HFFc6 (cell line): ENCODE data around the gene UIMC1. TPM values are rescaled to one million over a fixed set of nuclear protein-coding genes. Genes with fewer than 3 reads are reported as not detected.

ENCODE experiments used
- DNase-seq: peaks from one replicate; pipeline ENCODE4 v3.0.0-alpha.2; 2018
- H3K27ac Mint-ChIP-seq: 2 replicates; pipeline ENCODE4 v1.8.0; 2020; ENCODE audit warnings: mild to moderate bottlenecking, mixed read lengths
- H3K27me3 Mint-ChIP-seq: 2 replicates; pipeline ENCODE4 v1.8.0; 2021; ENCODE audit warnings: mild to moderate bottlenecking, moderate library complexity, mixed read lengths; ENCODE audit not compliant: insufficient read depth
- H3K36me3 Mint-ChIP-seq: 2 replicates; pipeline ENCODE4 v1.8.0; 2021; ENCODE audit warnings: low read depth, mixed read lengths
- H3K4me1 Mint-ChIP-seq: 2 replicates; pipeline ENCODE4 v1.8.0; 2020; ENCODE audit warnings: low read depth, mixed read lengths
- H3K4me3 Mint-ChIP-seq: 2 replicates; pipeline ENCODE4 v1.8.0; 2020; ENCODE audit warnings: mild to moderate bottlenecking, moderate library complexity, mixed read lengths
- H3K9me3 Mint-ChIP-seq: 2 replicates; pipeline ENCODE4 v1.8.0; 2020; ENCODE audit warnings: mild to moderate bottlenecking, mixed read lengths
- total RNA-seq, 6 experiments: library from RNA; stranded (reverse); fragmentation: NEBNext Ultra II Directional; extraction: Animal tissue kit (Norgen Biotek cat#: 25700); gene quantifications; 2 replicates in 1 of 6; 3 replicates in 5 of 6; pipeline ENCODE4 v1.2.3, GENCODE V29; 2021
- TF ChIP-seq, protein P1 (sequence below): fragments of 200-600 bp; sonication (generic); IDR thresholded peaks from 2 replicates; pipeline ENCODE4 v1.5.0; 2021; ENCODE audit warnings: antibody characterized with exemption, mild to moderate bottlenecking

The UIMC1 gene
- total RNA-seq, 6 experiments from 2014 or later = 19.8 to 34.4 (median 23.6) TPM

DNA sequence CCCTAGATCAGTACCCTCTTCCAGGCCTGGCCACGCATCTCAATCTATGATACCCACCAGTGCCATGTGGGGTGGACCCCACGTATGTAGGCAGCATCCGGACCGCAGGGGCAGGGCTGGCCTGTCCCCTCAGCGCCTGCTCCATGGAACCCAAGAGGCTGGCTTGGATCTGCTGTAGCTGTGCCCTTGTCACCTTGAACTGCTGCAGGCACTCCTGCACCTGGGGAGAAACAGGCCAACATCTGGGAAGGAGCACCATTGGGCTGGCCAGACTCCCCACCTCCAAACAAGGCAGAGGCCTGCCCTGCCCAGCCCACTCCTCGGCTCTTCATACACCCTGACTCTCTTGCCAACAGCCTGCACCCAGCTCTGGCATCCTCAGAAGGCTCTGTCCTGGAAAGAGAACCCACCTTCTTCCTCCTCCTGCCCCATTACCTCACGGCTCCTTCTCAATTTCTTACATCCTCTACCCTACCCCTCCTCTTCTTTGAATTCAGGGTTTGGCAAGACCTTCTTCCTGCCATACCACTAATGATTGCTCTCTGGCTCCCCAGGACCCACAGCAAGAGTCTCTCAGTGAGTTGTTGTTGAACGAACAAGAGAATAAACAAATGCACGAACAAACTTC is 115.1 kb downstream of the UIMC1 start:
- H3K4me1 Mint-ChIP-seq = no peaks in the 10 kb centered on the region
- H3K27me3 Mint-ChIP-seq = peaks cover 54% of the 10 kb centered on the region
- no peak for DNase-seq

GRCh38 chr5:176890455-176891330 is 115.9 kb downstream of the UIMC1 start:
- H3K27me3 Mint-ChIP-seq = peaks cover 55% of the 10 kb centered on the region
- no peaks in the 10 kb centered on the region for H3K9me3 Mint-ChIP-seq
- no peaks in the 10 kb centered on the region for H3K36me3 Mint-ChIP-seq
- no peak overlapping the region for H3K27ac Mint-ChIP-seq
- H3K4me3 Mint-ChIP-seq = no peak overlapping the region
- no peaks in the 10 kb centered on the region for H3K4me1 Mint-ChIP-seq
- TF ChIP-seq, protein P1, sequence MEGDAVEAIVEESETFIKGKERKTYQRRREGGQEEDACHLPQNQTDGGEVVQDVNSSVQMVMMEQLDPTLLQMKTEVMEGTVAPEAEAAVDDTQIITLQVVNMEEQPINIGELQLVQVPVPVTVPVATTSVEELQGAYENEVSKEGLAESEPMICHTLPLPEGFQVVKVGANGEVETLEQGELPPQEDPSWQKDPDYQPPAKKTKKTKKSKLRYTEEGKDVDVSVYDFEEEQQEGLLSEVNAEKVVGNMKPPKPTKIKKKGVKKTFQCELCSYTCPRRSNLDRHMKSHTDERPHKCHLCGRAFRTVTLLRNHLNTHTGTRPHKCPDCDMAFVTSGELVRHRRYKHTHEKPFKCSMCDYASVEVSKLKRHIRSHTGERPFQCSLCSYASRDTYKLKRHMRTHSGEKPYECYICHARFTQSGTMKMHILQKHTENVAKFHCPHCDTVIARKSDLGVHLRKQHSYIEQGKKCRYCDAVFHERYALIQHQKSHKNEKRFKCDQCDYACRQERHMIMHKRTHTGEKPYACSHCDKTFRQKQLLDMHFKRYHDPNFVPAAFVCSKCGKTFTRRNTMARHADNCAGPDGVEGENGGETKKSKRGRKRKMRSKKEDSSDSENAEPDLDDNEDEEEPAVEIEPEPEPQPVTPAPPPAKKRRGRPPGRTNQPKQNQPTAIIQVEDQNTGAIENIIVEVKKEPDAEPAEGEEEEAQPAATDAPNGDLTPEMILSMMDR = no peak
- DNase-seq = no peak

More for the DNA sequence above, 115.1 kb downstream of the UIMC1 start:
- TF ChIP-seq, protein P1 = no peak
- Mint-ChIP-seq H3K9me3 (no peaks in the 10 kb centered on the region), H3K36me3 (no peaks in the 10 kb centered on the region), H3K27ac (no peak overlapping the region), H3K4me3 (no peak overlapping the region)

DNA sequence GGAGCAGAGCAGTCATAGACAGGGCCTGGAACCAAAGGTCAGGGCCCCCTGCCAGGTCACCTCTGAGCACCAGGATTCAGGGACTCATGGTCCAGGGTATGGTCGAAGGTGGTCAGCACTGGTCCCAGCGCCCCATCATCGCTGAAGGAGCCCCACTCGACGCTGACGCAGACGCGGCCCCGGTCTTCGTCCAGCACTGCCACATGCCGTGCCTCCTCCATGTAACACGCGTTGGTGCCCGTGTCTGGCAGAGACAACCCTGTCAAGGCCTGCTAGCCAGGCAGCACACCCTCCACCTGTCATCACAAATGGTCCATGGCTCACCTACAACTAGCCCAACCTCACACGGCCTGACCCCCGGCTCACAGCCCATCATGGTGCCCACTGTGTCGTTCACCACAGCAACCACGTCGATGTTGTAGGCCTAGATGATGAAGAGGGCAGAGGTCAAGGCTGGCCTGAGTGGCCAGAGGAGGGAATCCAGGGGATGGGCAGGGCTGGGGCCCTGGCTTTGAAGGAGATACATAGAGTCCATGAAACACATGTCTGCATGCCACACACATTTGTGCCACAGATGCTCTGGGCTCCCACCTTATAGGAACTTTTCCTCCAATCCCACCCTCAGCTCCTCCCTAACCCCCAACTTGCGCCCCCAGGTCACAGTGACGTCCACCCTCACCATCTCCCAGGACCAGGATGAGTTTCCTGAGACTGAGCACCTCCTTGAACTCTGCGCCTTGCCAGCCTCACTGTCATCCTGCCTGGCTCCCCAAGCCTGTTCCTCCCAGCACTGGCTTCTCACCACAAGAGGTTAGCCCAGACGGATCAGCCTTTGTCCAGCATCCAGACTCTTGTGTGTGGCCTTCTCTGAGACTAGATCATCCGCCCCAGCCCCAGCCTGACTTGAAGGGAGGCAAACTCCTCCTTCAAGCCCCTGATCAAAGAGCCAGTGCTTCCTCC is 117.0 kb downstream of the UIMC1 start:
- H3K4me1 Mint-ChIP-seq = no peaks in the 10 kb centered on the region
- no peak overlapping the region for H3K4me3 Mint-ChIP-seq
- H3K9me3 Mint-ChIP-seq = no peaks in the 10 kb centered on the region
- no peaks in the 10 kb centered on the region for H3K36me3 Mint-ChIP-seq
- TF ChIP-seq, protein P1 = no peak
- DNase-seq = no peak
- H3K27me3 Mint-ChIP-seq = peaks cover 56% of the 10 kb centered on the region
- H3K27ac Mint-ChIP-seq = no peak overlapping the region

DNA sequence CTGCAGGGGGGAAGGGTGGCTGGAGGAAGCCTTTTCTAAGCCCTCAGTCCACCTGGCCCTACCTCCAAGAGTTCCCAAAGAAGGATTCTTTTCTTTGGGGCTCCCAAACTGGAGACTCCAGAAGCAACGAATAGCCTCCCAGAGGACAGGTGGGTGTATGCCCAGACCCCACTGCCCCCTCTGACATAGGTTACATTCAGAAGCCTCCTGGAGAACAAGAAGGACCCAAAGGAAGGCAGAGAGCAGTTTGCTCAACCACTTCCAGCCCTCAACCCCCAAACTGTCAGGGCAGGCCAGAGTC is 117.8 kb downstream of the UIMC1 start:
- Mint-ChIP-seq H3K36me3 (no peaks in the 10 kb centered on the region), H3K27me3 (peaks cover 56% of the 10 kb centered on the region), H3K9me3 (no peaks in the 10 kb centered on the region), H3K4me1 (no peaks in the 10 kb centered on the region), H3K4me3 (no peak overlapping the region), H3K27ac (no peak overlapping the region)
- DNase-seq = no peak
- TF ChIP-seq, protein P1 = no peak

GRCh38 chr5:176888016-176888864 is 118.3 kb downstream of the UIMC1 start:
- TF ChIP-seq, protein P1 = no peak
- H3K27ac Mint-ChIP-seq = no peak overlapping the region
- H3K36me3 Mint-ChIP-seq = no peaks in the 10 kb centered on the region
- no peaks in the 10 kb centered on the region for H3K9me3 Mint-ChIP-seq
- H3K4me3 Mint-ChIP-seq = no peak overlapping the region
- peaks cover 55% of the 10 kb centered on the region for H3K27me3 Mint-ChIP-seq
- DNase-seq = no peak
- no peaks in the 10 kb centered on the region for H3K4me1 Mint-ChIP-seq
